Gastroesophageal sphincter (tissue), 4 donors: Measurements from ENCODE around the gene ZSCAN18. TPM values are rescaled to one million over a fixed set of nuclear protein-coding genes. Genes with fewer than 3 reads are reported as not detected.

Source experiments
- ATAC-seq: fragments of 150-250 bp; one replicate; pipeline ENCODE4 v1.9.1; 2016; ENCODE audit warnings: mild to moderate bottlenecking, moderate library complexity
- H3K27ac ChIP-seq, 4 donors: fragments of 200-600 bp; sonication (generic) in 3 of 4; 1 replicate in 3 of 4; 2 replicates in 1 of 4; pipeline ENCODE4 v1.5.1; 2016 to 2019
- H3K27me3 ChIP-seq: fragments of 200-600 bp; sonication (generic); one replicate; pipeline ENCODE4 v1.5.1; 2019
- H3K36me3 ChIP-seq, 2 donors: fragments of 200-600 bp; sonication (generic); one replicate each; pipeline ENCODE4 v1.5.1; 2019; ENCODE audit warnings: control low read depth in 1 of 2
- H3K4me1 ChIP-seq, 3 donors: fragments of 200-600 bp; sonication (generic); 1 replicate in 2 of 3; 2 replicates in 1 of 3; pipeline ENCODE4 v1.5.1; 2016 to 2019; ENCODE audit warnings: control low read depth in 2 of 3
- H3K4me3 ChIP-seq, 2 donors: fragments of 200-600 bp; sonication (generic); one replicate each; pipeline ENCODE4 v1.5.1; 2019; ENCODE audit warnings: mild to moderate bottlenecking in 1 of 2, moderate library complexity in 1 of 2
- H3K9me3 ChIP-seq, 3 donors: fragments of 200-600 bp; sonication (generic); one replicate each; pipeline ENCODE4 v1.5.1; 2017 to 2019; ENCODE audit warnings: control low read depth in 2 of 3
- CTCF ChIP-seq, 4 experiments: fragments of 200-600 bp in 2 of 4; fragments of 450-650 bp in 2 of 4; sonication (generic) in 1 of 4; IDR thresholded peaks; one replicate each; pipeline ENCODE4 v1.5.1; 2017 to 2019; ENCODE audit warnings: antibody characterized with exemption in 4 of 4, mild to moderate bottlenecking in 2 of 4, moderate library complexity in 2 of 4
- EP300 ChIP-seq: sonication (generic); formaldehyde crosslinking; IDR thresholded peaks from one replicate; pipeline ENCODE4 v1.6.1; 2017; ENCODE audit warnings: antibody characterized with exemption, mild to moderate bottlenecking
- POLR2A ChIP-seq, 2 donors: fragments of 450-650 bp; IDR thresholded peaks; one replicate each; pipeline ENCODE4 v1.6.1; 2017; ENCODE audit warnings: antibody characterized with exemption in 2 of 2, mild to moderate bottlenecking in 2 of 2, moderate library complexity in 1 of 2
- POLR2AphosphoS5 ChIP-seq: sonication (generic); formaldehyde crosslinking; IDR thresholded peaks from one replicate; pipeline ENCODE4 v1.6.1; 2017; ENCODE audit warnings: antibody characterized with exemption
- WGBS, 2 donors: methylation state at CpG; one replicate each; pipeline ENCODE4 v1.1.5; 2018; ENCODE audit warnings: low coverage in 1 of 2; 5-methylcytosine and 5-hydroxymethylcytosine counted together
- total RNA-seq, 4 donors: library from RNA; depleted of rRNA; stranded (reverse); fragments of >200 nt; gene quantifications; one replicate each; pipeline ENCODE4 v1.1.0, GENCODE V29; 2016

ZSCAN18 gene
- total RNA-seq, 4 donors from 2014 or later, result 82.4 to 144 (median 123) TPM

- H3K9me3 ChIP-seq, result peaks cover 0 to 94% (median 0%) of the 10 kb centered on the region in 3 donors
- WGBS, 2 donors, result 82 to 100% methylated on average over 3 of the region's 23 CpGs
- no peak overlapping the region for H3K4me3 ChIP-seq
- peaks cover 0 to 92% of the 10 kb centered on the region in 2 donors for H3K36me3 ChIP-seq
- H3K27me3 ChIP-seq, result no peaks in the 10 kb centered on the region
- ATAC-seq, result no peak
- no peak overlapping the region for H3K27ac ChIP-seq
- TF ChIP-seq POLR2AphosphoS5 (no peak), POLR2A (IDR thresholded peaks at IDR 0.05) (no peak), EP300 (no peak)
- H3K4me1 ChIP-seq, result no peaks in the 10 kb centered on the region
Observed at GRCh38 chr19:58086825-58087710, 11.0 kb downstream of the ZSCAN18 start.

GRCh38 chr19:58085348-58085875 is 12.6 kb downstream of the ZSCAN18 start:
- Histone ChIP-seq H3K36me3 (peaks cover 0 to 87% of the 10 kb centered on the region in 2 donors), H3K4me1 (no peaks in the 10 kb centered on the region), H3K9me3 (peaks cover 0 to 94% (median 0%) of the 10 kb centered on the region in 3 donors), H3K27ac (no peak overlapping the region), H3K4me3 (no peak overlapping the region), H3K27me3 (no peaks in the 10 kb centered on the region)
- no peak for ATAC-seq
- TF ChIP-seq POLR2AphosphoS5 (no peak), CTCF (IDR thresholded peaks at IDR 0.05) (no peak), POLR2A (IDR thresholded peaks at IDR 0.05) (no peak), EP300 (no peak)
- WGBS, 2 donors, result no CpG with 5 or more reads among the region's 29 CpGs

GRCh38 chr19:58084596-58085347 is 13.3 kb downstream of the ZSCAN18 start:
- no peak for TF ChIP-seq POLR2AphosphoS5
- no peak for TF ChIP-seq CTCF (IDR thresholded peaks at IDR 0.05)
- no peak for TF ChIP-seq EP300
- TF ChIP-seq POLR2A (IDR thresholded peaks at IDR 0.05), result no peak
- no peaks in the 10 kb centered on the region for H3K27me3 ChIP-seq
- no peak for ATAC-seq
- H3K36me3 ChIP-seq, result peaks cover 0 to 80% of the 10 kb centered on the region in 2 donors
- H3K9me3 ChIP-seq, result peaks cover 0 to 94% (median 0%) of the 10 kb centered on the region in 3 donors
- no peak overlapping the region for H3K4me3 ChIP-seq
- 100% methylated on average over 2 of the region's 69 CpGs; no CpG with 5 or more reads in 1 of the 2 donors for WGBS, 2 donors
- H3K4me1 ChIP-seq, result no peaks in the 10 kb centered on the region
- no peak overlapping the region for H3K27ac ChIP-seq

GRCh38 chr19:58083021-58083420 is 15.0 kb downstream of the ZSCAN18 start:
- no peaks in the 10 kb centered on the region for H3K4me1 ChIP-seq
- no peak overlapping the region for H3K4me3 ChIP-seq
- H3K27ac ChIP-seq, result no peak overlapping the region
- H3K9me3 ChIP-seq, result peaks cover 0 to 96% (median 3%) of the 10 kb centered on the region in 3 donors
- WGBS, 2 donors, result 100% methylated on average over 1 to 3 of the region's 3 CpGs
- H3K36me3 ChIP-seq, result peaks cover 0 to 67% of the 10 kb centered on the region in 2 donors
- ATAC-seq, result no peak
- TF ChIP-seq POLR2A (IDR thresholded peaks at IDR 0.05) (no peak), POLR2AphosphoS5 (no peak), EP300 (no peak), CTCF (IDR thresholded peaks at IDR 0.05) (no peak)
- H3K27me3 ChIP-seq, result no peaks in the 10 kb centered on the region

- H3K9me3 ChIP-seq, result peaks cover 0 to 92% (median 3%) of the 10 kb centered on the region in 3 donors
- H3K4me1 ChIP-seq, result no peaks in the 10 kb centered on the region
- peaks cover 0 to 47% of the 10 kb centered on the region in 2 donors for H3K36me3 ChIP-seq
- no peak for ATAC-seq
- H3K27ac ChIP-seq, result no peak overlapping the region
- TF ChIP-seq EP300, result no peak
- no peak for TF ChIP-seq POLR2A (IDR thresholded peaks at IDR 0.05)
- H3K27me3 ChIP-seq, result no peaks in the 10 kb centered on the region
- WGBS, 2 donors, result 90% methylated on average over 9 of the region's 10 CpGs; no CpG with 5 or more reads in 1 of the 2 donors
- no peak overlapping the region for H3K4me3 ChIP-seq
Observed at GRCh38 chr19:58079792-58080191, 18.2 kb downstream of the ZSCAN18 start.
